Measurements from ENCODE around the gene TEX26. TPM values are rescaled to one million over a fixed set of nuclear protein-coding genes. Genes with fewer than 3 reads are reported as not detected.

TEX26 gene
- total and polyA plus RNA-seq, 9 of the 15 experiments (the other 6 are each of a cell fraction or from before 2014, with no cell fraction given): not detected

GRCh38 chr13:30895773-30896172 is 36.7 kb upstream of the TEX26 start (continued):
- TF ChIP-seq ZBTB40 (IDR thresholded peaks at IDR 0.05): no peak
- TF ChIP-seq ZBTB40 (CRISPR knock-in tag; IDR thresholded peaks at IDR 0.05): no peak
- TF ChIP-seq FOXK1 (CRISPR knock-in tag; IDR thresholded peaks at IDR 0.05; ENCODE audit: borderline replicate concordance): no peak

Data from K562 (cell line).